Lung (tissue), 13 donors: Measurements from ENCODE around the gene CATSPERZ. TPM values are rescaled to one million over a fixed set of nuclear protein-coding genes. Genes with fewer than 3 reads are reported as not detected.

Source experiments
- ATAC-seq: fragments of 200-7000 bp; cut with Tn5 transposase; one replicate; pipeline ENCODE4 v1.9.1; 2020; ENCODE audit warnings: moderate number of reproducible peaks; ENCODE audit not compliant: insufficient read depth, low FRiP score
- DNase-seq, 3 donors: peaks; one replicate each; pipeline ENCODE4 v3.0.0-alpha.2; 2013 to 2017
- H3K27ac ChIP-seq, 2 donors: one replicate each; pipeline ENCODE4 v1.5.1; 2013; ENCODE audit warnings: mild to moderate bottlenecking in 2 of 2, moderate library complexity in 2 of 2, control low read depth in 1 of 2, inconsistent platforms in 1 of 2, low read depth in 1 of 2, low read length in 1 of 2
- H3K27me3 ChIP-seq, 3 donors: one replicate each; pipeline ENCODE4 v1.5.1; 2013; ENCODE audit warnings: low read length in 2 of 3; ENCODE audit not compliant: control insufficient read depth in 3 of 3, insufficient read depth in 3 of 3
- H3K36me3 ChIP-seq, 4 donors: one replicate each; pipeline ENCODE4 v1.5.1; 2013; ENCODE audit warnings: low read length in 4 of 4, mild to moderate bottlenecking in 1 of 4, moderate library complexity in 1 of 4; ENCODE audit not compliant: control insufficient read depth in 4 of 4, insufficient read depth in 4 of 4
- H3K4me1 ChIP-seq, 5 donors: one replicate each; pipeline ENCODE4 v1.5.1; 2013; ENCODE audit warnings: low read length in 5 of 5, mild to moderate bottlenecking in 2 of 5, moderate library complexity in 1 of 5; ENCODE audit not compliant: control insufficient read depth in 5 of 5, insufficient read depth in 5 of 5
- H3K4me3 ChIP-seq: one replicate; pipeline ENCODE4 v1.5.1; 2013; ENCODE audit warnings: mild to moderate bottlenecking, control low read depth, moderate library complexity
- H3K9ac ChIP-seq, 2 donors: one replicate each; pipeline ENCODE4 v1.5.1; 2013; ENCODE audit warnings: low read length in 2 of 2, control low read depth in 1 of 2; ENCODE audit not compliant: insufficient read depth in 1 of 2
- H3K9me3 ChIP-seq, 4 donors: one replicate each; pipeline ENCODE4 v1.5.1; 2013; ENCODE audit warnings: low read length in 3 of 4, mild to moderate bottlenecking in 1 of 4, moderate library complexity in 1 of 4; ENCODE audit not compliant: control insufficient read depth in 4 of 4, insufficient read depth in 3 of 4
- CTCF ChIP-seq: IDR thresholded peaks from 2 replicates; pipeline ENCODE4 v1.5.1; 2012; ENCODE audit warnings: mild to moderate bottlenecking; ENCODE audit errors: control extremely low read depth, extremely low read depth
- WGBS, 2 donors: extraction: QIAGEN DNeasy Blood & Tissue Kit; methylation state at CpG; one replicate each; pipeline ENCODE4 v1.1.7; 2013; 5-methylcytosine and 5-hydroxymethylcytosine counted together
- polyA plus RNA-seq, 2 donors: library from polyadenylated mRNA; stranded (reverse); fragments of 200-250 nt; gene quantifications; one replicate each; pipeline ENCODE4 v1.2.1, GENCODE V29; 2013
- small RNA-seq: library from RNA; depleted of rRNA; stranded (forward); fragments of <200 nt; gene quantifications from one replicate; pipeline ENCODE3, GENCODE V24; 2014; ENCODE audit warnings: low replicate concordance
- total RNA-seq, 2 donors: library from RNA; depleted of rRNA in 1 of 2; stranded (reverse); fragments of >200 nt in 1 of 2; gene quantifications; one replicate each; pipeline ENCODE4 v1.2.1, GENCODE V29; 2014 to 2021
- donor health status: control.
- donor health status: control.
- donor health status: Bipolar disorder and iron deficiency.
- donor health status: healthy.
- donor health status: DM: yes; HTN: yes; CAD: no.

The CATSPERZ gene
- total and polyA plus RNA-seq, 4 donors, result 0.31 to 0.98 (median 0.67) TPM; not detected in 1

GRCh38 chr11:64352099-64352994, 52.2 kb downstream of the CATSPERZ start:
- DNase-seq, result no peak
- 93% methylated on average over 32 to 33 of the region's 33 CpGs for WGBS, 2 donors
- no peak for ATAC-seq
- H3K36me3 ChIP-seq, result peaks cover 0 to 2% (median 0%) of the 10 kb centered on the region in 4 donors
- no peak overlapping the region for H3K4me3 ChIP-seq
- TF ChIP-seq CTCF, result no peak
- no peak overlapping the region for H3K9ac ChIP-seq
- no peak overlapping the region for H3K27ac ChIP-seq
- peaks cover 0 to 6% (median 0%) of the 10 kb centered on the region in 5 donors for H3K4me1 ChIP-seq
- H3K27me3 ChIP-seq, result no peaks in the 10 kb centered on the region
- H3K9me3 ChIP-seq, result no peaks in the 10 kb centered on the region

- H3K36me3 ChIP-seq, result peaks cover 0 to 2% (median 0%) of the 10 kb centered on the region in 4 donors
- no peak for TF ChIP-seq CTCF
- ATAC-seq (no peak), DNase-seq (no peak)
- H3K9me3 ChIP-seq, result no peaks in the 10 kb centered on the region
- peaks cover 0 to 10% (median 5%) of the 10 kb centered on the region in 5 donors for H3K4me1 ChIP-seq
- no peak overlapping the region for H3K9ac ChIP-seq
- no peak overlapping the region for H3K27ac ChIP-seq
- no peak overlapping the region for H3K4me3 ChIP-seq
- 85 to 93% methylated on average over 30 to 34 of the region's 34 CpGs for WGBS, 2 donors
- H3K27me3 ChIP-seq, result no peaks in the 10 kb centered on the region
These were observed 53.0 kb downstream of the CATSPERZ start for GRCh38 chr11:64352995-64353714.

GRCh38 chr11:64353715-64354506, 53.8 kb downstream of the CATSPERZ start:
- ATAC-seq (no peak), DNase-seq (no peak)
- 84 to 88% methylated on average over 20 of the region's 20 CpGs for WGBS, 2 donors
- Histone ChIP-seq H3K9ac (no peak overlapping the region), H3K27ac (no peak overlapping the region), H3K36me3 (peaks cover 0 to 2% (median 0%) of the 10 kb centered on the region in 4 donors), H3K27me3 (no peaks in the 10 kb centered on the region), H3K4me3 (no peak overlapping the region), H3K4me1 (peaks cover 0 to 11% (median 7%) of the 10 kb centered on the region in 5 donors), H3K9me3 (no peaks in the 10 kb centered on the region)
- no peak for TF ChIP-seq CTCF

Small RNA genes within 50 kb of the gene (small RNA-seq; reads per million reads assigned to genes)
- gene MIR7155, result 0.10 reads per million
- gene RF00019, result not detected

Other genes starting within 250 kb of the CATSPERZ start
- gene MACROD1, start 134.2 kb upstream of the CATSPERZ start, total RNA-seq, result 10 to 100 TPM; 13.6 to 24.5 TPM
- gene MACROD1, start 134.2 kb upstream of the CATSPERZ start, polyA plus RNA-seq, result 10 to 100 TPM in 1 of 2 donors, 1 to 10 TPM in 1; 9.9 to 70.0 TPM
- gene STIP1, start 114.2 kb upstream of the CATSPERZ start, total RNA-seq, result 100 to 1,000 TPM; 107 to 122 TPM
- 10 to 100 TPM; 75.9 to 82.1 TPM for gene STIP1, start 114.2 kb upstream of the CATSPERZ start, polyA plus RNA-seq
- gene FERMT3, start 93.6 kb upstream of the CATSPERZ start, total RNA-seq, result 100 to 1,000 TPM in 1 of 2 donors, 10 to 100 TPM in 1; 17.4 to 102 TPM
- gene FERMT3, start 93.6 kb upstream of the CATSPERZ start, polyA plus RNA-seq, result 100 to 1,000 TPM in 1 of 2 donors, 10 to 100 TPM in 1; 67.3 to 182 TPM
- gene TRPT1, start 74.2 kb upstream of the CATSPERZ start, total RNA-seq, result 10 to 100 TPM; 18.3 to 34.0 TPM
- gene TRPT1, start 74.2 kb upstream of the CATSPERZ start, polyA plus RNA-seq, result 10 to 100 TPM; 34.6 to 62.5 TPM
- 10 to 100 TPM; 23.7 to 90.2 TPM for gene NUDT22, start 74.1 kb upstream of the CATSPERZ start, total RNA-seq
- gene NUDT22, start 74.1 kb upstream of the CATSPERZ start, polyA plus RNA-seq, result 10 to 100 TPM; 62.0 to 67.8 TPM
- 10 to 100 TPM; 22.7 to 34.1 TPM for gene DNAJC4, start 69.8 kb upstream of the CATSPERZ start, total RNA-seq
- gene DNAJC4, start 69.8 kb upstream of the CATSPERZ start, polyA plus RNA-seq, result 10 to 100 TPM; 34.6 to 58.4 TPM
- 100 to 1,000 TPM in 1 of 2 donors, 10 to 100 TPM in 1; 37.8 to 124 TPM for gene VEGFB, start 65.8 kb upstream of the CATSPERZ start, total RNA-seq
- 100 to 1,000 TPM in 1 of 2 donors, 10 to 100 TPM in 1; 43.7 to 115 TPM for gene VEGFB, start 65.8 kb upstream of the CATSPERZ start, polyA plus RNA-seq
- 10 to 100 TPM; 65.2 to 93.0 TPM for gene FKBP2, start 59.3 kb upstream of the CATSPERZ start, total RNA-seq
- gene FKBP2, start 59.3 kb upstream of the CATSPERZ start, polyA plus RNA-seq, result 100 to 1,000 TPM; 207 to 397 TPM
- gene PPP1R14B, start 53.4 kb upstream of the CATSPERZ start, total RNA-seq, result 100 to 1,000 TPM in 1 of 2 donors, 10 to 100 TPM in 1; 28.2 to 185 TPM
- 100 to 1,000 TPM; 119 to 241 TPM for gene PPP1R14B, start 53.4 kb upstream of the CATSPERZ start, polyA plus RNA-seq
- gene PLCB3, start 48.8 kb upstream of the CATSPERZ start, total RNA-seq, result 10 to 100 TPM; 18.2 to 32.0 TPM
- gene PLCB3, start 48.8 kb upstream of the CATSPERZ start, polyA plus RNA-seq, result 10 to 100 TPM; 15.0 to 17.1 TPM
- 10 to 100 TPM; 69.5 to 74.1 TPM for gene BAD, start 15.7 kb upstream of the CATSPERZ start, total RNA-seq
- gene BAD, start 15.7 kb upstream of the CATSPERZ start, polyA plus RNA-seq, result 100 to 1,000 TPM in 1 of 2 donors, 10 to 100 TPM in 1; 77.0 to 127 TPM
- gene GPR137, start 14.5 kb upstream of the CATSPERZ start, total RNA-seq, result 10 to 100 TPM; 14.5 to 59.1 TPM
- 10 to 100 TPM; 22.8 to 32.2 TPM for gene GPR137, start 14.5 kb upstream of the CATSPERZ start, polyA plus RNA-seq
- gene KCNK4, start 9.1 kb upstream of the CATSPERZ start, total RNA-seq, result not detected
- gene KCNK4, start 9.1 kb upstream of the CATSPERZ start, polyA plus RNA-seq, result under 1 TPM in 1 of 2 donors, not detected in 1; 0.09 TPM
- 10 to 100 TPM; 10.8 to 78.3 TPM for gene ESRRA, start 5.2 kb downstream of the CATSPERZ start, total RNA-seq
- 10 to 100 TPM; 67.7 to 88.4 TPM for gene ESRRA, start 5.2 kb downstream of the CATSPERZ start, polyA plus RNA-seq
- gene TRMT112, start 17.2 kb downstream of the CATSPERZ start, total RNA-seq, result 100 to 1,000 TPM; 154 to 173 TPM
- gene TRMT112, start 17.2 kb downstream of the CATSPERZ start, polyA plus RNA-seq, result 100 to 1,000 TPM; 237 to 484 TPM
- gene PRDX5, start 17.8 kb downstream of the CATSPERZ start, total RNA-seq, result 100 to 1,000 TPM; 165 to 306 TPM
- 100 to 1,000 TPM; 443 to 777 TPM for gene PRDX5, start 17.8 kb downstream of the CATSPERZ start, polyA plus RNA-seq
- gene CCDC88B, start 39.8 kb downstream of the CATSPERZ start, total RNA-seq, result 10 to 100 TPM; 13.6 to 32.7 TPM
- 10 to 100 TPM; 54.2 to 56.8 TPM for gene CCDC88B, start 39.8 kb downstream of the CATSPERZ start, polyA plus RNA-seq
- gene RPS6KA4, start 58.8 kb downstream of the CATSPERZ start, total RNA-seq, result 10 to 100 TPM; 25.3 to 53.8 TPM
- gene RPS6KA4, start 58.8 kb downstream of the CATSPERZ start, polyA plus RNA-seq, result 10 to 100 TPM; 30.0 to 40.9 TPM